OCI-LY1 (cell line): Measurements from ENCODE around the gene CELSR1.

Experiments
- CTCF ChIP-seq: fragments of 200-600 bp; sonication (generic), shearing (Covaris generic); IDR thresholded peaks from 2 replicates; pipeline ENCODE4 v1.5.1; 2017; ENCODE audit warnings: mild to moderate bottlenecking, antibody characterized with exemption, low read length, moderate library complexity, mixed read lengths
- EZH2 ChIP-seq: fragments of 200-600 bp; sonication (generic), shearing (Covaris generic); IDR thresholded peaks from 2 replicates; pipeline ENCODE4 v1.8.0; 2017; ENCODE audit warnings: borderline replicate concordance, mixed run types, mild to moderate bottlenecking, antibody characterized with exemption, low read length, moderate library complexity, mixed read lengths

DNA sequence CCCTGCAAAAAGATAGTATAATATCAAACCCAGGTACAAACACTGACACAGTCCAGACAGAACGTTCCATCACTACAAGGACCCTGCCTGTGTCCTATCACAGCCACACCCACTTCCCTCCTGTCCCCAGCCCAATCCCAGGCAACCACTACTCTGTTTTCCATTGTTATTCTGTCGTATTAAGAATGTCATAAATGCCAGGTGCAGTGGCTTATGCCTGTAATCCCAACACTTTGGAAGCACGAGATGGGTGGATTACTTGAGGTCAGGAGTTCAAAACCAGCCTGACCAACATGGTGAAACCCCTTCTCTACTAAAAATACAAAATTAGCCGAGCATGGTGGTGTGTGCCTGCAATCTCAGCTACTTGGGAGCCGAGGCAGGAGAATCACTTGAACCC is 112.9 kb downstream of the CELSR1 start:
- TF ChIP-seq CTCF (no peak), EZH2 (no peak)
